ENCODE data around the gene R3HDM2.
A peak's percentile ranks its signal among the peaks of the same experiment; 100 is the strongest.

The R3HDM2 gene

GRCh38 chr12:57430931-57431566 lies at the start of gene R3HDM2:
TSS of gene R3HDM2 (minus strand) at chr12:57431043. CDS start at chr12:57310428, 120,615 bp downstream.
- Histone ChIP-seq H3K4me1 (ENCODE audit: control insufficient read depth in 1 of 2, insufficient read depth in 2 of 2, low read length in 2 of 2) (peaks cover 10 to 18% of the 10 kb centered on the region in 2 donors), H3K27ac (ENCODE audit: low read depth, low read length) (peak within 1 kb of the TSS; percentile 82), H3K4me3 (ENCODE audit: low read depth in 1 of 2, low read length in 2 of 2) (peak within 1 kb of the TSS; percentile 77 to 84)

GRCh38 chr12:57479376-57480115 lies 48.7 kb upstream of the R3HDM2 start, which contains the start of gene ARHGAP9:
TSS of gene ARHGAP9 (minus strand) at chr12:57479866. CDS start at chr12:57479406, 460 bp downstream.
- H3K4me1 ChIP-seq (ENCODE audit: control insufficient read depth in 1 of 2, insufficient read depth in 2 of 2, low read length in 2 of 2) = peaks cover 20 to 31% of the 10 kb centered on the region in 2 donors
- H3K27ac ChIP-seq (ENCODE audit: low read depth, low read length) = peak within 1 kb of the TSS; percentile 60
- H3K9ac ChIP-seq (ENCODE audit: low read depth in 1 of 2, low read length in 2 of 2) = peak within 1 kb of the TSS; percentile 45 to 48
- H3K27me3 ChIP-seq (ENCODE audit: control insufficient read depth in 1 of 2, insufficient read depth in 2 of 2, low read length in 2 of 2) = peaks cover 10 to 29% of the 10 kb centered on the region in 2 donors
- H3K36me3 ChIP-seq (ENCODE audit: control insufficient read depth in 1 of 2, insufficient read depth in 2 of 2, low read length in 2 of 2) = peaks cover 0 to 4% of the 10 kb centered on the region in 2 donors
- H3K9me3 ChIP-seq (ENCODE audit: control insufficient read depth in 1 of 2, low read length in 2 of 2) = no peaks in the 10 kb centered on the region
- peak within 1 kb of the TSS; percentile 41 to 54 for H3K4me3 ChIP-seq (ENCODE audit: low read depth in 1 of 2, low read length in 2 of 2)

More at GRCh38 chr12:57430931-57431566, at the start of gene R3HDM2:
- no peaks in the 10 kb centered on the region for H3K9me3 ChIP-seq (ENCODE audit: control insufficient read depth in 1 of 2, low read length in 2 of 2)
- no peaks in the 10 kb centered on the region for H3K36me3 ChIP-seq (ENCODE audit: control insufficient read depth in 1 of 2, insufficient read depth in 2 of 2, low read length in 2 of 2)
- H3K9ac ChIP-seq (ENCODE audit: low read depth in 1 of 2, low read length in 2 of 2) = peak within 1 kb of the TSS; percentile 79 to 87
- no peaks in the 10 kb centered on the region for H3K27me3 ChIP-seq (ENCODE audit: control insufficient read depth in 1 of 2, insufficient read depth in 2 of 2, low read length in 2 of 2)

GRCh38 chr12:57479043-57479375 lies 48.2 kb upstream of the R3HDM2 start:
- peak overlapping the region; percentile 60 for H3K27ac ChIP-seq (ENCODE audit: low read depth, low read length)
- no peaks in the 10 kb centered on the region for H3K9me3 ChIP-seq (ENCODE audit: control insufficient read depth in 1 of 2, low read length in 2 of 2)
- peak overlapping the region; percentile 41 to 54 for H3K4me3 ChIP-seq (ENCODE audit: low read depth in 1 of 2, low read length in 2 of 2)

GRCh38 chr12:57477710-57478681 lies 47.2 kb upstream of the R3HDM2 start:
- Histone ChIP-seq H3K36me3 (ENCODE audit: control insufficient read depth in 1 of 2, insufficient read depth in 2 of 2, low read length in 2 of 2) (peaks cover 0 to 8% of the 10 kb centered on the region in 2 donors), H3K27me3 (ENCODE audit: control insufficient read depth in 1 of 2, insufficient read depth in 2 of 2, low read length in 2 of 2) (peaks cover 10 to 35% of the 10 kb centered on the region in 2 donors), H3K4me3 (ENCODE audit: low read depth in 1 of 2, low read length in 2 of 2) (peak overlapping the region; percentile 66 to 72), H3K4me1 (ENCODE audit: control insufficient read depth in 1 of 2, insufficient read depth in 2 of 2, low read length in 2 of 2) (peaks cover 25 to 39% of the 10 kb centered on the region in 2 donors), H3K27ac (ENCODE audit: low read depth, low read length) (peak overlapping the region; percentile 60), H3K9ac (ENCODE audit: low read depth in 1 of 2, low read length in 2 of 2) (peak overlapping the region; percentile 45 to 48), H3K9me3 (ENCODE audit: control insufficient read depth in 1 of 2, low read length in 2 of 2) (no peaks in the 10 kb centered on the region)

More at GRCh38 chr12:57479043-57479375, 48.2 kb upstream of the R3HDM2 start:
- H3K4me1 ChIP-seq (ENCODE audit: control insufficient read depth in 1 of 2, insufficient read depth in 2 of 2, low read length in 2 of 2) = peaks cover 25 to 36% of the 10 kb centered on the region in 2 donors
- peaks cover 10 to 34% of the 10 kb centered on the region in 2 donors for H3K27me3 ChIP-seq (ENCODE audit: control insufficient read depth in 1 of 2, insufficient read depth in 2 of 2, low read length in 2 of 2)
- H3K36me3 ChIP-seq (ENCODE audit: control insufficient read depth in 1 of 2, insufficient read depth in 2 of 2, low read length in 2 of 2) = peaks cover 0 to 8% of the 10 kb centered on the region in 2 donors
- H3K9ac ChIP-seq (ENCODE audit: low read depth in 1 of 2, low read length in 2 of 2) = peak overlapping the region; percentile 45 to 48

- Histone ChIP-seq H3K4me1 (ENCODE audit: control insufficient read depth in 1 of 2, insufficient read depth in 2 of 2, low read length in 2 of 2) (peaks cover 26 to 43% of the 10 kb centered on the region in 2 donors), H3K27me3 (ENCODE audit: control insufficient read depth in 1 of 2, insufficient read depth in 2 of 2, low read length in 2 of 2) (peaks cover 10 to 35% of the 10 kb centered on the region in 2 donors), H3K9ac (ENCODE audit: low read depth in 1 of 2, low read length in 2 of 2) (peak overlapping the region; percentile 43 to 45), H3K36me3 (ENCODE audit: control insufficient read depth in 1 of 2, insufficient read depth in 2 of 2, low read length in 2 of 2) (peaks cover 0 to 8% of the 10 kb centered on the region in 2 donors), H3K9me3 (ENCODE audit: control insufficient read depth in 1 of 2, low read length in 2 of 2) (no peaks in the 10 kb centered on the region), H3K4me3 (ENCODE audit: low read depth in 1 of 2, low read length in 2 of 2) (peak overlapping the region; percentile 66 to 72), H3K27ac (ENCODE audit: low read depth, low read length) (peak overlapping the region; percentile 26)
Measured at GRCh38 chr12:57476993-57477709, 46.3 kb upstream of the R3HDM2 start.

GRCh38 chr12:57476162-57476992 lies 45.5 kb upstream of the R3HDM2 start:
- Histone ChIP-seq H3K36me3 (ENCODE audit: control insufficient read depth in 1 of 2, insufficient read depth in 2 of 2, low read length in 2 of 2) (peaks cover 0 to 12% of the 10 kb centered on the region in 2 donors), H3K27me3 (ENCODE audit: control insufficient read depth in 1 of 2, insufficient read depth in 2 of 2, low read length in 2 of 2) (peaks cover 10 to 35% of the 10 kb centered on the region in 2 donors), H3K4me3 (ENCODE audit: low read depth in 1 of 2, low read length in 2 of 2) (peak overlapping the region; percentile 66 to 72), H3K9me3 (ENCODE audit: control insufficient read depth in 1 of 2, low read length in 2 of 2) (no peaks in the 10 kb centered on the region), H3K27ac (ENCODE audit: low read depth, low read length) (no peak overlapping the region), H3K4me1 (ENCODE audit: control insufficient read depth in 1 of 2, insufficient read depth in 2 of 2, low read length in 2 of 2) (peaks cover 34 to 49% of the 10 kb centered on the region in 2 donors), H3K9ac (ENCODE audit: low read depth in 1 of 2, low read length in 2 of 2) (peak overlapping the region; percentile 43 to 45)

GRCh38 chr12:57475271-57476161 lies 44.7 kb upstream of the R3HDM2 start:
- peak overlapping the region; percentile 66 to 72 for H3K4me3 ChIP-seq (ENCODE audit: low read depth in 1 of 2, low read length in 2 of 2)
- peaks cover 2 to 18% of the 10 kb centered on the region in 2 donors for H3K36me3 ChIP-seq (ENCODE audit: control insufficient read depth in 1 of 2, insufficient read depth in 2 of 2, low read length in 2 of 2)
- no peak overlapping the region for H3K27ac ChIP-seq (ENCODE audit: low read depth, low read length)
- peaks cover 7 to 35% of the 10 kb centered on the region in 2 donors for H3K27me3 ChIP-seq (ENCODE audit: control insufficient read depth in 1 of 2, insufficient read depth in 2 of 2, low read length in 2 of 2)
- peaks cover 43 to 56% of the 10 kb centered on the region in 2 donors for H3K4me1 ChIP-seq (ENCODE audit: control insufficient read depth in 1 of 2, insufficient read depth in 2 of 2, low read length in 2 of 2)
- peak overlapping the region; percentile 43 to 45 for H3K9ac ChIP-seq (ENCODE audit: low read depth in 1 of 2, low read length in 2 of 2)
- H3K9me3 ChIP-seq (ENCODE audit: control insufficient read depth in 1 of 2, low read length in 2 of 2) = no peaks in the 10 kb centered on the region

- no peak overlapping the region for H3K27ac ChIP-seq (ENCODE audit: low read depth, low read length)
- peaks cover 2 to 23% of the 10 kb centered on the region in 2 donors for H3K36me3 ChIP-seq (ENCODE audit: control insufficient read depth in 1 of 2, insufficient read depth in 2 of 2, low read length in 2 of 2)
- H3K27me3 ChIP-seq (ENCODE audit: control insufficient read depth in 1 of 2, insufficient read depth in 2 of 2, low read length in 2 of 2) = peaks cover 7 to 35% of the 10 kb centered on the region in 2 donors
- no peaks in the 10 kb centered on the region for H3K9me3 ChIP-seq (ENCODE audit: control insufficient read depth in 1 of 2, low read length in 2 of 2)
- peak overlapping the region in 1 of 2 donors; percentile 66 for H3K4me3 ChIP-seq (ENCODE audit: low read depth in 1 of 2, low read length in 2 of 2)
- no peak overlapping the region for H3K9ac ChIP-seq (ENCODE audit: low read depth in 1 of 2, low read length in 2 of 2)
- peaks cover 49 to 62% of the 10 kb centered on the region in 2 donors for H3K4me1 ChIP-seq (ENCODE audit: control insufficient read depth in 1 of 2, insufficient read depth in 2 of 2, low read length in 2 of 2)
Measured at GRCh38 chr12:57474862-57475261, 44.0 kb upstream of the R3HDM2 start.
